MM.1S (cell line): Measurements from ENCODE around the gene ADAMTS4.

ENCODE experiments used
- DNase-seq: peaks from one replicate; pipeline ENCODE4 v3.0.0-alpha.2; 2015
- H2AFZ ChIP-seq: fragments of 300-600 bp; sonication (generic); 2 replicates; pipeline ENCODE4 v1.6.0; 2016; ENCODE audit warnings: antibody characterized with exemption, low read length
- H3F3A ChIP-seq: fragments of 300-600 bp; sonication (generic); 2 replicates; pipeline ENCODE4 v1.6.1; 2016; ENCODE audit warnings: mild to moderate bottlenecking, antibody characterized with exemption, low read length, moderate library complexity, mixed read lengths; ENCODE audit not compliant: insufficient read depth
- H3K27ac ChIP-seq: fragments of 300-600 bp; sonication (generic); 2 replicates; pipeline ENCODE4 v1.5.1; 2016; ENCODE audit warnings: mild to moderate bottlenecking, low read length
- H3K27me3 ChIP-seq: fragments of 300-600 bp; sonication (generic); replicated peaks from 2 replicates; pipeline ENCODE4 v1.6.0; 2016; ENCODE audit warnings: low read length; ENCODE audit not compliant: insufficient read depth
- H3K36me3 ChIP-seq: fragments of 300-600 bp; sonication (generic); replicated peaks from 2 replicates; pipeline ENCODE4 v1.6.1; 2016; ENCODE audit warnings: mild to moderate bottlenecking, low read length, mixed read lengths; ENCODE audit not compliant: insufficient read depth
- H3K4me1 ChIP-seq: fragments of 300-600 bp; sonication (generic); 2 replicates; pipeline ENCODE4 v1.6.1; 2016; ENCODE audit warnings: low read length, mixed read lengths
- H3K4me2 ChIP-seq: fragments of 300-600 bp; sonication (generic); 2 replicates; pipeline ENCODE4 v1.6.0; 2016; ENCODE audit warnings: low read depth, low read length
- H3K4me3 ChIP-seq: fragments of 300-600 bp; sonication (generic); 2 replicates; pipeline ENCODE4 v1.5.1; 2016; ENCODE audit warnings: low read length, mixed read lengths
- H3K79me2 ChIP-seq: fragments of 300-600 bp; sonication (generic); 2 replicates; pipeline ENCODE4 v1.6.1; 2016; ENCODE audit warnings: mixed run types, low read length, mixed read lengths
- H3K9ac ChIP-seq: fragments of 300-600 bp; sonication (generic); 2 replicates; pipeline ENCODE4 v1.6.1; 2016; ENCODE audit warnings: low read length, mixed read lengths
- H3K9me2 ChIP-seq: fragments of 300-600 bp; sonication (generic); replicated peaks from 2 replicates; pipeline ENCODE4 v1.6.1; 2016; ENCODE audit warnings: mild to moderate bottlenecking, low read length, mixed read lengths; ENCODE audit not compliant: insufficient read depth
- H3K9me3 ChIP-seq: fragments of 300-600 bp; sonication (generic); replicated peaks from 2 replicates; pipeline ENCODE4 v1.6.1; 2016; ENCODE audit warnings: mild to moderate bottlenecking, low read length, mixed read lengths; ENCODE audit not compliant: insufficient read depth
- H4K20me1 ChIP-seq: fragments of 300-600 bp; sonication (generic); 2 replicates; pipeline ENCODE4 v1.6.1; 2016; ENCODE audit warnings: mild to moderate bottlenecking, low read length, moderate library complexity, mixed read lengths; ENCODE audit not compliant: insufficient read depth
- CTCF ChIP-seq: fragments of 300-600 bp; sonication (generic); IDR thresholded peaks from 2 replicates; pipeline ENCODE4 v1.5.1; 2016; ENCODE audit warnings: antibody characterized with exemption, low read length, mixed read lengths
- EZH2 ChIP-seq: fragments of 300-600 bp; sonication (generic); optimal IDR thresholded peaks from 2 replicates; pipeline ENCODE3; 2017; ENCODE audit warnings: low read depth, mild to moderate bottlenecking, antibody characterized with exemption, low read length, mixed read lengths
- EZH2phosphoT487 ChIP-seq: fragments of 300-600 bp; sonication (generic); IDR thresholded peaks from 2 replicates; pipeline ENCODE4 v1.6.1; 2018; ENCODE audit warnings: antibody characterized with exemption, low read length

The ADAMTS4 gene

GRCh38 chr1:161223805-161224694, 25.2 kb upstream of the ADAMTS4 start:
- Histone ChIP-seq H3K4me3 (no peak overlapping the region), H3K9me3 (no peaks in the 10 kb centered on the region), H3K4me1 (peaks cover 19% of the 10 kb centered on the region), H3K36me3 (0 out of 2 replicates have a peak, but pooled peaks cover 5% of the 10 kb centered on the region), H3K27ac (no peak overlapping the region), H3K4me2 (no peak overlapping the region), H4K20me1 (no peaks in the 10 kb centered on the region), H3F3A (peaks cover 16% of the 10 kb centered on the region), H2AFZ (no peak overlapping the region), H3K9ac (no peak overlapping the region), H3K27me3 (no peaks in the 10 kb centered on the region), H3K79me2 (peaks cover 27% of the 10 kb centered on the region), H3K9me2 (no peaks in the 10 kb centered on the region)
- DNase-seq = no peak
- TF ChIP-seq EZH2phosphoT487 = no peak
- TF ChIP-seq CTCF = no peak
- no peak for TF ChIP-seq EZH2

GRCh38 chr1:161222175-161223019, 23.5 kb upstream of the ADAMTS4 start:
- peaks cover 14% of the 10 kb centered on the region for H3K79me2 ChIP-seq
- H3F3A ChIP-seq = peaks cover 22% of the 10 kb centered on the region
- no peaks in the 10 kb centered on the region for H3K27me3 ChIP-seq
- no peak overlapping the region for H3K27ac ChIP-seq
- no peak overlapping the region for H3K4me2 ChIP-seq
- H3K4me3 ChIP-seq = no peak overlapping the region
- H4K20me1 ChIP-seq = no peaks in the 10 kb centered on the region
- no peaks in the 10 kb centered on the region for H3K36me3 ChIP-seq
- H3K9me2 ChIP-seq = no peaks in the 10 kb centered on the region
- no peaks in the 10 kb centered on the region for H3K9me3 ChIP-seq
- H3K9ac ChIP-seq = no peak overlapping the region
- TF ChIP-seq EZH2phosphoT487 (no peak), EZH2 (no peak), CTCF (no peak)
- H2AFZ ChIP-seq = no peak overlapping the region
- H3K4me1 ChIP-seq = peaks cover 24% of the 10 kb centered on the region
- no peak for DNase-seq

- H3K79me2 ChIP-seq = no peaks in the 10 kb centered on the region
- H3K27ac ChIP-seq = no peak overlapping the region
- no peak overlapping the region for H3K4me3 ChIP-seq
- H3K27me3 ChIP-seq = no peaks in the 10 kb centered on the region
- H3K9me2 ChIP-seq = no peaks in the 10 kb centered on the region
- no peak overlapping the region for H3K9ac ChIP-seq
- TF ChIP-seq EZH2phosphoT487 (no peak), CTCF (no peak), EZH2 (no peak)
- H3K4me1 ChIP-seq = peaks cover 30% of the 10 kb centered on the region
- no peak overlapping the region for H2AFZ ChIP-seq
- no peaks in the 10 kb centered on the region for H4K20me1 ChIP-seq
- no peak for DNase-seq
- no peaks in the 10 kb centered on the region for H3K9me3 ChIP-seq
- H3K36me3 ChIP-seq = no peaks in the 10 kb centered on the region
- H3K4me2 ChIP-seq = no peak overlapping the region
- peaks cover 29% of the 10 kb centered on the region for H3F3A ChIP-seq
Observed at GRCh38 chr1:161220002-161220401, 21.1 kb upstream of the ADAMTS4 start.
